Measurements from ENCODE around the gene PIK3R1.
"Not testable (repeated sequence)": the region's sequence is repeated elsewhere in the genome, so short reads cannot be mapped to it uniquely, and the experiment has no call there.

The PIK3R1 gene

DNA sequence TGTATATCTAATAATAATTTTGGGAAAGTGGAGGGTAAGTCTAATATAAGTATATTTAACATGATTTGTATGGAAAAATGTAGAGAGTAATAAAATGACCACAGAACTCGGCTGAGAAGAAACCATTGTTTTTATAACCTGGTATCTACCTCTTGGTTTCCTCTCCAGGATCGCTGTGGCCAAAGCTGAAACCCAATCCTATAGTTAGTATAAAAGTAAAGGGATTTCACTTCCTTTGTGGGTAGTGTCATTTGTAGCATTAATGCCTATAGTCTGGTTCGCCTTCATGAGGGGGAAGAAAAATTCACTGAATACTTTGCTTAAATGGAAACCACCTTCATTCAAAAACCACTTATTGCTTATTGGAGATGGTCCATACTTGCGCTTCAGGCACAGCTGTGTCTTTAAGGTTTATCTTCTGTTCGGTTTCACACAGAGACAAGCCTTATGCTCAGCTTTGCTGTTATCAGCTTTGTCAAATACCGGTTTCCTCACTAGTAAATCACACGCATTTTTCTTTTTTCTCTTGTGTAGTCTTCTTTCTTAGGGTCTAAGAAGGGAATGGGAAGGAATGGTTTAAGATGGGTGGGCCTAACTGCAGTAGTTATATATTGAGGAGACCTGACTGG is 12.1 kb downstream of the PIK3R1 start:
- no peak for DNase-seq

GRCh38 chr5:68229416-68229815 is 13.9 kb downstream of the PIK3R1 start:
- DNase-seq = no peak

GRCh38 chr5:68230285-68230684 is 14.7 kb downstream of the PIK3R1 start:
- no peak for DNase-seq

- no peak for DNase-seq
Observed at GRCh38 chr5:68231414-68232076, 16.0 kb downstream of the PIK3R1 start.

DNA sequence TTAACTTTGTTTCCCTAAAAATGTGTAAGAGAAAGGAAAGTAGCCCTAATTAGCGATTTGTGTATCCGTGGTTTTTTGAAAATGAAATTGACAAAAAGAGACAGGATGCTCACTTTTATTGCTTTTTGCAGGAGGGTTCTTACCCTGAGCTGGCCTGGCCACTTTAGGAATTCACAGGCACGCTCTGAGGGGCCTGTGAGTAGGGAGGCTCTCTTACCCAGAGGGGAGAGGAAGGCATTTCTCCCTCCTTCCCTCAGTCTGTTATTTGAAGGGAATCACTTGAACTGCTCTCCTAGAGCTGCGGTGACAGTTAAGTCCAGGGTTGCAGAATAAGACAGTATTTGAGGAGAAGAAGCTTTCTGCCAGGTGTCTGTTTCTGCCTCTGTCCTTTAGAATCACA is 16.7 kb downstream of the PIK3R1 start:
- no peak for DNase-seq

- DNase-seq = no peak
Observed at GRCh38 chr5:68233075-68233474, 17.5 kb downstream of the PIK3R1 start.

DNA sequence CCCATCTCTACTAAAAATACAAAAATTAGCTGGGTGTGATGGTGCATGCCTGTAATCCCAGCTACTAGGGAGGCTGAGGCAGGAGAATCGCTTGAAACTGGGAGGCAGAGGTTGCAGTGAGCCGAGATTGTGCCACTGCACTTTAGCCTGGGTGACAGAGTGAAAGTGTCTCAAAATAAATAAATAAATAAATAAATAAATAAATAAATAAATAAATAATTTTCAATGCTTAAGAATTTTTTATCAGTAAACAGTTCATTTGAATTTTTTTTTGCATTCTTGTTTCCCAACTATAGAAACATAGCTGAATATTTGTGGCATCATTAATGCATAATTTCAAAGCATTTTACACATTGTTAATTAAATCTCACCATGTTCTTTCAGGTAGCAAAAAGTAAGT is 19.7 kb downstream of the PIK3R1 start:
- DNase-seq = not testable (repeated sequence)

DNA sequence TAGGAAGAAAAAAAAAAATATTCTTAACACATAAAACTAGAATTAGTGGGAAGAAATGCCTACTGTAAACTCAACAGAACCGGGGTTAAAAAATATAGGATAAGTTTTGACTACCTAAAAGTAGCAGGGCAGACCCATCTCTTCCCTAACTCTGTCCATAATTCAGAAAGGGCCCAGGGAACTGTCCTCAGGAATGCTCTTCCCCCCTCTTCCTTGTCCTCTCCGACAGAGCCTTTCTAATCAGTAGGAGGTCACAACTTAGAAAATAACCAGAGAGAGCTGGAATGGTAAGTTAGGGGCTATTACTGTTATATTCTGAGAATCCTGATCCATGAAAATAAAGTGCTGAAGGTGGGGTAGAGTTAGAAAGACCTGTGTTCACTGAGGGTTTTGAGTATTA is 22.2 kb downstream of the PIK3R1 start:
- DNase-seq = no peak

GRCh38 chr5:68239487-68239886 is 23.9 kb downstream of the PIK3R1 start:
- no peak for DNase-seq

DNA sequence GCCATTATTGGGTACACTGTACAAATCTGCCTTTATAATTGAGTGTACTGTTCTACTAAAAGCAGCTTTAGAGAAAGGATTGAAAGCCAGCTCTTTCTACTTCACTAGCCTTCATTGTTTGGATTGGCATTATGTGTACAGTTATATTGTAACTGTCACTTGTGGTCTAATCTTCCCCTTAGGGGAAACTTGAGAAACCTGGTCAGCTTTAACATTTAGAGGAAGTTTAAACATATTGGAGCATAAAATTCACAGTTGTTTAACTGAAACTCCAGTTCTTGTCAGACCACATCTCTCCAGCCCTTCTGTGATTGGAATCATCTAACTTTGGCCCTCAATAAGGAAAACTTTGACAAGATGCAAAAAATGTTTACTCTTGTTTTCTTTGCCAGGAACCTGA is 24.6 kb downstream of the PIK3R1 start:
- DNase-seq = no peak

DNA sequence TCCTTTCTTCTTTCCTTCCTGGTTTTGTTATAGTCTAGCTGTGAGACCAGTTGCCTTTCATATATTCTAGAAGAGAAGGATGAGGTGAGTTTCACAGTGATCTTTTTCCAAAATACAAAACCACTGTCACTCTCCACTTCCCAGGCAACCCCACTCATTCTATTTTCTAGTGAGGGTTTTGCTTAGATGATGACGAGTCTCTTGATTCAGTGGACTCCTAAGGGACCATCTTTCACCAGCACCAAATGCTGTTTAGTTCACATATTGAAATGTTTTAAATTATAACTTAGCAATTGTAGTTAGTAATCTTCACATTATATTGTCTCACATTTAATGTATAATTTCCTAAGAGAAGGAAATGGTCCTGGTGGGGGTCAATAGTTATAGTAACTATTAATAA is 25.2 kb downstream of the PIK3R1 start:
- no peak for DNase-seq

DNA sequence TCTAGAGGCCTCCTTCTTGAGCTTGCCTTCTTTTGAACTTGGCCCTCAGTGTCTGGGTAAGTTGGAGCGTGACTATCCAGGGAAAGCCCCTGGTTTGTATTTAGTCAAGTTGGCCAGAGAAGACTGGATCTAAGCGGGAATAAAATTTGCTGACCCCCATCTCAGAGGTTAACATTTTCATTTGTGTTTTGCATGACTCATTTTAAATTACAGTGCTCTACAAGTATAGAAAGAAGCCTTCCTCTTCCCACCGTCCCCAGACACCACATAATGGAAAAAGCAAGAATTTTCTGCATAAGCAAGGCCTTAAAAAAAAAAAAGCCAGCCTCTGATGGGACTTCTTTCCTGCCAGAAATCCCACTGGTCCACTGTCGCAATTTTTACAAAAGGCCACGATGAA is 27.2 kb downstream of the PIK3R1 start:
- DNase-seq = no peak

DNA sequence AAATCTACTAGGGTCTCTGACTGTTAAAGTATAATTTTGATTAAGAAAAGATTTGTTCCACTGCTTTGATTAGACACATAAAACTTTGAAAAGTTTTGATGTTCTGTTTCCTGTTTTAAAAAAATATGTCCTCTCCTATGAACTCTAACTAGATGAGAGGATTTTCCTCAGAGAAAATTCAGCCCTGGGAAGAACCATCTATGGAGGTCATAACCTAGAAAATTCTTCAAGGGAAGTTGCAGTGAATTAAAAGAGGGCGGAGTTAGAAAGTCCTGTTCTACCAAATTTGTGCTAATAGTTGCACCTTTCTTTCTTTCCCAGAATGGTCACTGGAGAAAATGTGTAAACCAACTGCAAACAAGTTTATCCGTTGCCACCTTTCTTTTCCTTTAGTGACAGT is 27.7 kb downstream of the PIK3R1 start:
- DNase-seq = no peak

DNA sequence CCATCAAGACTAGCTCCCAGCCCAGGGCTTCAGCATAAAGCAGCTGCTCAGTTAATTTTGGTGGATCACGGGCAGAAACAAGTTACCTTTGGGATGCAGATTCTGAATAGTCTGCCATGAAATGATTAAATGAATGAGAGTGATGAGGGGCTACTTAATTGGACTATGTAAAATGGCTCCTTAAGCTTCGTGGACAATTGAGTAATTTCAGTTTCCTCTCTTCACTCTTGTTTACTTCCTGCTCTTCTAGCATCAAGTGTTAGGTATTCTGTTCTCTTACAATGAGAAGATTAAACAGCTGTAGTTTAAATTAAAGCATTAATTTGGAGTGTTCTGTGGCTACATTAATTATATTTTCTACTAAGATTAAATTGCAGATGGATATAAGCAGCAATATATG is 28.1 kb downstream of the PIK3R1 start:
- DNase-seq = no peak

DNA sequence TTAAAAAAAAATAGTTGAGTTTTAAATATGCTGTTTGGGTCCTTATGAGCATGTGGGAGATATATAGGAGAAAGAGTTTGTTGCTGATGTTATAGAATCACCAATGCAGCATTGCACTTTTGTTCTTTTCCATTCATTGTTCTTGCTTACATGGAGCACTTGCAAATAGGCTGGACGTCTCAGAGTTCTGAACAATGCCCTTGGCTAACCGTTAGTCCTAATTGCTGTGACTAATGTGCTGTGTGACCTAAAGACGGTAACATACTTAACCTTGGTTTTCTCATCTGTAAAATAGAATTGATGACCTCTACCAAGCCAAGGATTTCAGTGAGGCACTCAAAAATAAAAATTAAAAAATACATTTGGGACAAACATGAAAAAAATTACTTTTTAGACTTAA is 29.8 kb downstream of the PIK3R1 start:
- no peak for DNase-seq

GRCh38 chr5:68246802-68247201 is 31.2 kb downstream of the PIK3R1 start:
- DNase-seq = no peak

DNA sequence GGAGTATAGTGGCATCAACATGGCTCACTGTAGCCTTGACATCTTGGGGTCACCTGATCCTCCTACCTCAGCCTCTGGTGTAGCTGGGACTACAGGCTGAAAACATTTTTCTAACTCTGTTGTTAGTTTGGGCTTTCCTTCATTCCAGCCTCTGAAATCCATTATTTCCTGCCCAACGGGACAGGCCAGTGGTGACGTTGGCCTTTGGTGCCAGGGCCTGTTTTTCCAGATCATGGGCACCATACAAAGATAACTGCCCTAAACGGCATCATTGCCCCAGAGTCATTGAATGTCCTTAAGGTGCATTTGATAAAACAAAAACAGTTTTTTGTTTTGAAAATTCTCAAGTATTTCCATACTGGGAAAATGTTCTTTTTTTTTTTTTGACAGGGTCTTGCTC is 32.1 kb downstream of the PIK3R1 start:
- DNase-seq = no peak

GRCh38 chr5:68248896-68249295 is 33.3 kb downstream of the PIK3R1 start:
- no peak for DNase-seq

DNA sequence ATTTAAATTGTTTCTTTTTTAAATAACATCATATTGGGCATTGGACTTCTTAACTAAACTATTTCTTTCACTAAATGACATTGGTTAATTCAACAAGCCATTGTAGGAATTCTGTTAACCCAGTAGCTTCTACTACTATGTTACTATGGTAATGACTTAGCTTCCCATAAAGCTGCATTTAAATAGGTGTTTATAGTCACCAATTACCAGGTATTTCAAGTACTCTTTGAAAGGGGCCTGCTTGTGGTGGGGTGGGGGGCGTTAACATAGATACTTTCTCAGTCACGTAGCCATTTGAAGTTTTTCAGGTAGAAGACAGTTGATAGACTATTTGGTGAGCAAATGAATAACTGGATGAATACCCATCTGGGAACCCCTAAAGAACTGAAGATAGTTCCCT is 34.0 kb downstream of the PIK3R1 start:
- no peak for DNase-seq

- DNase-seq = no peak
Observed at GRCh38 chr5:68250661-68251298, 35.2 kb downstream of the PIK3R1 start.

DNA sequence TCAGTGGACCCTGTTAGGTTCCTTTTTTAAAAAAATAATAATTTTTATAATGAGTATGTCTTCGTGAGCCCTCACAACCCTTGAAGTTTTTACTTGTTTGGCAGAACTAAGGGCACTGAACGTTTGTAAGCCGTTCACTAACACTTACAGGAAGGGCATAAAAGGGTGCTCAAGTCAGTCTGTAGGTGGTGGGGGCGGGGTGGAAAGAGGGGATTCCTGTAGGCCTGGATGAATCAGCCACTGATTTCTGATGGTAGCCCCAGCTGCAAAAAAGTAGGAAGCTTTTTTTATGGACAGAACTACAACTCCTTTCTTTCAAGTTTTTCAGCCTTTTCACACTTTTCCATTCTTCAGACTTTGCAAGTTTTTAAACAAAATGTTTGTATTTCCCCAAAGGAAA is 35.8 kb downstream of the PIK3R1 start:
- no peak for DNase-seq

GRCh38 chr5:68251804-68252522 is 36.4 kb downstream of the PIK3R1 start:
- DNase-seq = no peak

DNA sequence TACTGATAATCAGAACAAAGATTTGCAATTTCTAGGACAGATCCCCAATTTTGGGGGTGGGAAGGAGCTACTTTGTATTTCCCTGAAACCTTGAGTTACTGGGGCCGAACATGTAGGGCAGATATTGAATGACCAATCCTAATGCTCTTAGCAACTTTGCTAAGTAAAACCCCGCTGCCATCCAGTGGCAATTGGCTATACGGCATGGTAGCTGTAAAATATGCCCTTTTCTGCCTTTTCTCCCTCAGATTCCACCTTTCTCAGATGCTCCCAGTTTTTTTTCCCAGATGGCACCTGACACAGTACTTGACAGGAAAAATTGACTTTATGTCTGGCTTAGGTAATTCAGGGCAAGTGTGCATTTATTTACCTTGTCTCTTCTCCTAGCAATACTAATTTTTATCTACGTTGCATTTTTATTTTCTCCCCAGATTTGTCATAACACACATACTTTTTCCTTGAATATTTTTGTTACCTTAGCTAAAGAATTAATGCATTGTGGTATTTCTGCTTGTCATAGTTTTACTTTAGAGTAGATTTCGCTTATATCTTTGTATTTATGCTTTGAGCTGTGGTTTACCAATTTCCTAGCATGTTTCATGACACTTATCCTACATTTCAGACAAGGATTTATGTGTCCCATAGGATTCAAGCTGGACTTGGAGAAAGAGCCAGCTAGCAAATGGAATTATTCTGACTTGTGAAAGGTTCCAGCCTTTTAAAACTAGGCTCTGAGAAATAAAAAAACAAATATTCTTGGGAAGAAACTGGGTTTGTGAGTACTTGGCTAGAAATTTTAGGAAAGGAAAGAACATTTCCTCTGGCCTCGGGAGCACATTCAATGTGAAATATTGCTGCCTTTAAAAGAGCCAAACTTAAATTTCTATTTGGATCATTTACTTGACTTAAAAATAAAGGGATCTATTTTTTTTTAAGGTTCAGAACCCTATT is 37.4 kb downstream of the PIK3R1 start:
- peak; percentile 10 for DNase-seq

Data from SHP77 treated with DMSO at 0.1 percent for 48 hours (cell line).